ENCODE data around the gene TDRD3. TPM values are rescaled to one million over a fixed set of nuclear protein-coding genes. Genes with fewer than 3 reads are reported as not detected.

The TDRD3 gene
- total RNA-seq, 1 experiment from 2014 or later, result 10.8 TPM

GRCh38 chr13:60494296-60494695, 97.3 kb downstream of the TDRD3 start:
- H3K4me3 ChIP-seq (ENCODE audit: low read depth in 2 of 2, low read length in 2 of 2), result no peak overlapping the region
- H3K36me3 ChIP-seq (ENCODE audit: control insufficient read depth, insufficient read depth, low read length), result no peaks in the 10 kb centered on the region
- no peaks in the 10 kb centered on the region for H3K27me3 ChIP-seq (ENCODE audit: control insufficient read depth, insufficient read depth, low read length)
- ATAC-seq (no peak), DNase-seq (ENCODE audit: low read depth, low spot score) (no peak)
- in situ Hi-C loops (cut with HindIII; ENCODE audit: low pct_unique_long_range_greater_than_20kb, low sequenced_read_pairs) (no loop called here), intact Hi-C loops (cut with micrococcal nuclease; ENCODE audit: unreplicated experiment) (no loop called here)
- H3K4me1 ChIP-seq (ENCODE audit: control insufficient read depth, insufficient read depth, low read length), result no peaks in the 10 kb centered on the region
- H3K27ac ChIP-seq (ENCODE audit: low read length), result no peak overlapping the region
- no TSS peak for BruUV-seq (replicated peaks)
- ChIA-PET CTCF (no interaction called here), POLR2A (no interaction called here)
- H3K9me3 ChIP-seq (ENCODE audit: control insufficient read depth, insufficient read depth, low read depth, low read length), result no peaks in the 10 kb centered on the region
- TF ChIP-seq POLR2AphosphoS5 (IDR thresholded peaks at IDR 0.05; ENCODE audit: low read depth, low read length) (no peak), SIN3A (IDR thresholded peaks at IDR 0.05; ENCODE audit: borderline replicate concordance, insufficient read depth, low read depth, low read length) (no peak), CTCF (IDR thresholded peaks at IDR 0.05) (no peak), TCF7L2 (IDR thresholded peaks at IDR 0.05; ENCODE audit: low read depth, low read length) (no peak), REST (IDR thresholded peaks at IDR 0.05; ENCODE audit: insufficient read depth in 1 of 2, low read depth in 2 of 2, low read length in 1 of 2) (no peak)

GRCh38 chr13:60501236-60501635, 104.2 kb downstream of the TDRD3 start:
- ATAC-seq, result no peak
- CTCF ChIA-PET, result no interaction called here
- in situ Hi-C loops (cut with HindIII; ENCODE audit: low pct_unique_long_range_greater_than_20kb, low sequenced_read_pairs), result no loop called here

More at GRCh38 chr13:60501236-60501635, 104.2 kb downstream of the TDRD3 start:
- Histone ChIP-seq H3K4me1 (ENCODE audit: control insufficient read depth, insufficient read depth, low read length) (no peaks in the 10 kb centered on the region), H3K27me3 (ENCODE audit: control insufficient read depth, insufficient read depth, low read length) (no peaks in the 10 kb centered on the region), H3K4me3 (ENCODE audit: low read depth in 2 of 2, low read length in 2 of 2) (no peak overlapping the region), H3K9me3 (ENCODE audit: control insufficient read depth, insufficient read depth, low read depth, low read length) (peaks cover 3% of the 10 kb centered on the region; the same call in 1 of the 2 replicates), H3K27ac (ENCODE audit: low read length) (no peak overlapping the region), H3K36me3 (ENCODE audit: control insufficient read depth, insufficient read depth, low read length) (no peaks in the 10 kb centered on the region)
- no TSS peak for BruUV-seq (replicated peaks)
- intact Hi-C loops (cut with micrococcal nuclease; ENCODE audit: unreplicated experiment), result no loop called here
- POLR2A ChIA-PET, result no interaction called here
- no peak for TF ChIP-seq CTCF (IDR thresholded peaks at IDR 0.05)
- TF ChIP-seq REST (IDR thresholded peaks at IDR 0.05; ENCODE audit: insufficient read depth in 1 of 2, low read depth in 2 of 2, low read length in 1 of 2), result no peak
- TF ChIP-seq TCF7L2 (IDR thresholded peaks at IDR 0.05; ENCODE audit: low read depth, low read length), result no peak
- TF ChIP-seq SIN3A (IDR thresholded peaks at IDR 0.05; ENCODE audit: borderline replicate concordance, insufficient read depth, low read depth, low read length), result no peak
- no peak for TF ChIP-seq POLR2AphosphoS5 (IDR thresholded peaks at IDR 0.05; ENCODE audit: low read depth, low read length)
- no peak for DNase-seq (ENCODE audit: low read depth, low spot score)

Data from Panc1 (cell line).